Measurements from ENCODE around the gene KLK14.

DNA sequence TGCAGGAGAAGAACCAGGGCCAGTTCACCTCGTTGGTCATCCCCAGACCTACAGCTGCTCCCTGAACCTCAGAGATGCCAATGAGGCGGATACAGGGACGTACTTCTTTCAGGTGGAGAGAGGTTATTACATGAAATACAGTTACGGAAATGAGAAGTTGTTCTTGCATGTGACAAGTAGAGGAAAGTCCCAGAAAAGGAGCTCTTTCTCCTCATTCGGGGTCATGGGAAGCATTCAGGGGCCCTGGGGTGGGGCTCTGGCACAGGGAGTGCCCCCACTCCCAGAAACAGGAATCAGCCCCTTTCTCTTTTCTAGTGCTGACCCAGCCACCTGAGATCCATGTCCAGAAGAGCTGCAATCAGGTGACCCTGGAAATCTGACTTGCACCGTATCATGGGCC, 37.5 kb upstream of the KLK14 start:
- no peak for TF ChIP-seq CTCF (IDR thresholded peaks at IDR 0.05; ENCODE audit: insufficient read depth, low read length, poor library complexity, severe bottlenecking)
- no peak for TF ChIP-seq EZH2phosphoT487 (conservative IDR thresholded peaks at IDR 0.05; ENCODE audit: low read length)
